WTC11 (cell line): ENCODE results near the gene ZNF335. TPM values are rescaled to one million over a fixed set of nuclear protein-coding genes. Genes with fewer than 3 reads are reported as not detected.

Experiments
- ATAC-seq: fragments of 200-7000 bp; cut with Tn5 transposase; 2 replicates; pipeline ENCODE4 v1.10.0; 2021; ENCODE audit warnings: mild to moderate bottlenecking, moderate library complexity
- CTCF ChIA-PET: fragments of 300-600 bp; sonication (Branson Sonifier 250); formaldehyde crosslinking; loops from one replicate; lab custom pipeline; 2021; ENCODE audit warnings: antibody characterized with exemption; lab: Charles Lee
- POLR2A ChIA-PET: fragments of 350-600 bp; sonication (Branson Sonifier 250); formaldehyde crosslinking; loops from one replicate; lab custom pipeline; 2021; ENCODE audit warnings: antibody characterized with exemption; lab: Charles Lee
- DNase-seq: peaks from one replicate; pipeline ENCODE4 v3.0.0; 2021; ENCODE audit warnings: low spot score
- H3K27ac Mint-ChIP-seq: 2 replicates; pipeline ENCODE4 v1.8.0; 2021; ENCODE audit warnings: mixed read lengths
- H3K27me3 Mint-ChIP-seq: 2 replicates; pipeline ENCODE4 v1.8.0; 2021; ENCODE audit warnings: low read depth, mild to moderate bottlenecking, moderate library complexity, mixed read lengths
- H3K36me3 Mint-ChIP-seq: 2 replicates; pipeline ENCODE4 v1.8.0; 2021; ENCODE audit warnings: mixed read lengths
- H3K4me1 Mint-ChIP-seq: 2 replicates; pipeline ENCODE4 v1.8.0; 2022; ENCODE audit warnings: mixed read lengths
- H3K4me3 Mint-ChIP-seq: 2 replicates; pipeline ENCODE4 v1.8.0; 2021; ENCODE audit warnings: mild to moderate bottlenecking, moderate library complexity, mixed read lengths
- H3K9me3 Mint-ChIP-seq: 2 replicates; pipeline ENCODE4 v1.8.0; 2021; ENCODE audit warnings: mixed read lengths
- CREB1 ChIP-seq: sonication (generic); formaldehyde crosslinking; IDR thresholded peaks from 2 replicates; pipeline ENCODE4 v1.8.0; 2023; ENCODE audit warnings: mild to moderate bottlenecking, missing genetic modification reagents
- FOXJ3 ChIP-seq: sonication (generic); formaldehyde crosslinking; IDR thresholded peaks from 2 replicates; pipeline ENCODE4 v1.9.0; 2021; ENCODE audit warnings: missing genetic modification reagents, mild to moderate bottlenecking, borderline replicate concordance
- FOXK1 ChIP-seq: sonication (generic); formaldehyde crosslinking; IDR thresholded peaks from 2 replicates; pipeline ENCODE4 v1.8.0; 2022; ENCODE audit warnings: mild to moderate bottlenecking, moderate library complexity, missing genetic modification reagents
- GRHL2 ChIP-seq: fragments of 250-450 bp; sonication (Bioruptor Pico); IDR thresholded peaks from 2 replicates; pipeline ENCODE4 v1.8.0; 2022; ENCODE audit warnings: mild to moderate bottlenecking, moderate library complexity; ENCODE audit not compliant: insufficient replicate concordance, severe bottlenecking
- GTF2I ChIP-seq: fragments of 250-450 bp; sonication (Bioruptor Pico); conservative IDR thresholded peaks from 2 replicates; pipeline ENCODE4 v1.4.0; 2021; ENCODE audit warnings: mild to moderate bottlenecking
- JAZF1 ChIP-seq: fragments of 250-450 bp; sonication (Bioruptor Pico); IDR thresholded peaks from 2 replicates; pipeline ENCODE4 v1.9.0; 2021; ENCODE audit warnings: moderate library complexity, mild to moderate bottlenecking, inconsistent platforms
- KAT7 ChIP-seq: sonication (generic); formaldehyde crosslinking; IDR thresholded peaks from 2 replicates; pipeline ENCODE4 v1.8.1; 2023; ENCODE audit warnings: missing genetic modification reagents, mild to moderate bottlenecking, borderline replicate concordance
- NFE2L1 ChIP-seq: sonication (generic); formaldehyde crosslinking; IDR thresholded peaks from 2 replicates; pipeline ENCODE4 v1.8.1; 2023; ENCODE audit warnings: missing genetic modification reagents
- NR2C2 ChIP-seq: sonication (generic); formaldehyde crosslinking; IDR thresholded peaks from 2 replicates; pipeline ENCODE4 v1.8.0; 2022; ENCODE audit warnings: mild to moderate bottlenecking, missing genetic modification reagents
- TP53 ChIP-seq: sonication (generic); formaldehyde crosslinking; IDR thresholded peaks from 2 replicates; pipeline ENCODE4 v1.8.1; 2023; ENCODE audit warnings: mild to moderate bottlenecking, missing genetic modification reagents
- ZNF121 ChIP-seq: sonication (generic); formaldehyde crosslinking; IDR thresholded peaks from 2 replicates; pipeline ENCODE4 v1.8.0; 2023; ENCODE audit warnings: missing genetic modification reagents
- ZNF263 ChIP-seq: sonication (generic); formaldehyde crosslinking; IDR thresholded peaks from 2 replicates; pipeline ENCODE4 v1.8.1; 2022; ENCODE audit warnings: low read depth, mild to moderate bottlenecking, moderate library complexity, missing genetic modification reagents
- total RNA-seq: library from RNA; stranded (reverse); gene quantifications from 3 replicates; pipeline ENCODE4 v1.2.3, GENCODE V29; 2021
- TF ChIP-seq, protein P1 (sequence below): fragments of 250-450 bp; sonication (Bioruptor Pico); conservative IDR thresholded peaks from 2 replicates; pipeline ENCODE4 v1.9.0; 2021; ENCODE audit warnings: mild to moderate bottlenecking
- TF ChIP-seq, protein P2 (sequence below): fragments of 250-450 bp; sonication (Bioruptor Pico); IDR thresholded peaks from 2 replicates; pipeline ENCODE4 v1.8.0; 2021; ENCODE audit warnings: mild to moderate bottlenecking
- TF ChIP-seq, protein P3 (sequence below): sonication (generic); formaldehyde crosslinking; IDR thresholded peaks from 2 replicates; pipeline ENCODE4 v1.8.1; 2023; ENCODE audit warnings: mild to moderate bottlenecking, missing genetic modification reagents, moderate library complexity
- TF ChIP-seq, protein P4 (sequence below): fragments of 250-450 bp; sonication (Bioruptor Pico); IDR thresholded peaks from 2 replicates; pipeline ENCODE4 v1.9.0; 2021; ENCODE audit warnings: mild to moderate bottlenecking

Gene ZNF335
- total RNA-seq, 1 experiment from 2014 or later, result 20.0 TPM

DNA sequence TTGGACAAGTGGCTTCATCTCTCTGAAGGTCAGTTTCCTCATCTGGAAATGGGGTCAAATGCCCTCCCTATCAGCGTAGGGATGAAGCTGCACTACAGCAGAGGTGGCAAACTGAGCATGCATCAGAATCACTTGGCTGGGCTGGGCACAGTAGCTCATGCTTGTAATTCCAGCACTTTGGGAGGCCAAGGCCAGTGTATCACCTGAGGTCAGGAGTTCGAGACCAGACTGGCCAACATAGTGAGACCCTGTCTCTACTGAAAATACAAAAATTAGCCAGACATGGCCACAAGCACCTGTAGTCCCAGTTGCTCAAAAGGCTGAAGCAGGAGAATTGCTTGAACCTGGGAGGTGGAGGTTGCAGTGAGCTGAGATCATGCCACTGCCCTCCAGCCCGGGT lies 30.0 kb upstream of the ZNF335 start:
- ATAC-seq, result no peak
- Mint-ChIP-seq H3K4me3 (no peak overlapping the region), H3K4me1 (peaks cover 76% of the 10 kb centered on the region), H3K36me3 (no peaks in the 10 kb centered on the region), H3K27me3 (no peaks in the 10 kb centered on the region; the same call in 1 of the 2 replicates), H3K27ac (peak overlapping the region; percentile 33; the same call in 1 of the 2 replicates), H3K9me3 (no peaks in the 10 kb centered on the region)
- ChIA-PET CTCF (interaction anchor here (2.8 to 11.0 kb wide), 3 partner anchors 10 to 21 kb away, joined by 12 to 114 read pairs (median 28); no protein-coding TSS in a partner anchor), POLR2A (no interaction called here)
- TF ChIP-seq ZNF121 (CRISPR knock-in tag), result peak; percentile 97
- TF ChIP-seq TP53, result no peak
- no peak for TF ChIP-seq NR2C2 (CRISPR knock-in tag)
- DNase-seq, result no peak

DNA sequence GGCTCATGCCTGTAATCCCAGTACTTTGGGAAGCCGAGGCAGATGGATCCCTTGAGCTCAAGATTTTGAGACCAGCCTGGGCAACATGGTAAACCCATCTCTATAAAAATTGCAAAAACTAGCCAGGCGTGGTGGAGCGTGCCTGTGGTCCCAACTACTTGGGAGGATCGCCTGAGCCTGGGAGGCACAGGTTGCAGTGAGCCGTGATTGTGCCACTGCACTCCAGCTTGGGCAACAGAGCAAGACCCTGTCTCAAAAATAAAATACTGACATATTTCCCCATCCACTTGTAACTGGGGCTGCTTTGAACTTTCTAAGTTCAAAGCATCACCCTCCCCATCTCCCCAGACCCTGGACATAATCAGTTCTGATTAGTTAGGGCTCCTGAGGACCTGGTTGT lies 29.5 kb upstream of the ZNF335 start:
- ChIA-PET CTCF (interaction anchor here (1.4 to 11.0 kb wide), 6 partner anchors 11 to 57 kb away, joined by 3 to 114 read pairs (median 10); no protein-coding TSS in a partner anchor), POLR2A (no interaction called here)
- peaks cover 78% of the 10 kb centered on the region for H3K4me1 Mint-ChIP-seq
- H3K27ac Mint-ChIP-seq, result no peak overlapping the region
- no peak for ATAC-seq
- TF ChIP-seq FOXK1 (CRISPR knock-in tag) (no peak), ZNF121 (CRISPR knock-in tag) (peak; percentile 64)
- no peaks in the 10 kb centered on the region for H3K9me3 Mint-ChIP-seq
- DNase-seq, result no peak
- no peaks in the 10 kb centered on the region; the same call in 1 of the 2 replicates for H3K27me3 Mint-ChIP-seq
- no peaks in the 10 kb centered on the region for H3K36me3 Mint-ChIP-seq
- H3K4me3 Mint-ChIP-seq, result no peak overlapping the region

DNA sequence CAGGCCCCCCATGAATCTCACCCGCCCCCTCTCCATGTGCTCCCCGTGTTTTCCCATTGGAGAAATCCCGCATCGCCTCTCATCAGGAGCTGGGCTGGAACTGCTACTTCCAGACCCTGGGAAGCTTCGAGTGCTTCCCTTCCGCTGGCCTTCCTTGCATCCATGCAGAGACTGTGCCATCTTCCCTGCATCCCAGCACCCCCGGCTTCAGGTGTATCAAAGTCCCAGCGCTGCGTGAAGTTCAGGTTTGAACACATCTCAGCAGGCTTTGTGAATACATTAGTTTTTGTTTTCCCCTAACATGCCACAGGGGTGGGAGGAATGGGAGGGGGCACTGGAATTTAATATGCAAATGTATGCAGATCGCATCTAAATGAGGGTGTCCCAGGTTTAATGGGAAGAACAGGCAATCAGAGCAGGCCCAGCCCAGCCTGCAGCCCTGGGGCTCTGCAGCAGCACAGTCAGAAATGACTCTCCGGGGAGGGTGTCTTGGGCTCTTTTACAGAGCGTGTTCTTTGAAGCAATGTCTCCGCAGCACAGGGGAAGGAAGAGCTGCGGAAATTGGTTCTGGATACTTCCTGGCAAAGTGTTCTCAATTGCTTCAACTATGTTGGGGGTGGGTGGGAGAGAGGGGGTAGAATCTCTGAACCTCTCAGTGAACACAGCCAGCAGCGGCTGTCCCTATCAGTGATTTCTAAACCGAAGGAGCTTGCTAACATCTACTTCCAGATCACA lies 28.4 kb upstream of the ZNF335 start:
- Mint-ChIP-seq H3K4me3 (no peak overlapping the region), H3K36me3 (no peaks in the 10 kb centered on the region)
- POLR2A ChIA-PET, result no interaction called here

More for the DNA sequence above, 28.4 kb upstream of the ZNF335 start:
- Mint-ChIP-seq H3K9me3 (no peaks in the 10 kb centered on the region), H3K27ac (peak overlapping the region; percentile 99), H3K27me3 (no peaks in the 10 kb centered on the region; the same call in 1 of the 2 replicates), H3K4me1 (peaks cover 73% of the 10 kb centered on the region)
- peak; percentile 34 for DNase-seq
- ATAC-seq, result peak; percentile 63
- TF ChIP-seq, protein P1, sequence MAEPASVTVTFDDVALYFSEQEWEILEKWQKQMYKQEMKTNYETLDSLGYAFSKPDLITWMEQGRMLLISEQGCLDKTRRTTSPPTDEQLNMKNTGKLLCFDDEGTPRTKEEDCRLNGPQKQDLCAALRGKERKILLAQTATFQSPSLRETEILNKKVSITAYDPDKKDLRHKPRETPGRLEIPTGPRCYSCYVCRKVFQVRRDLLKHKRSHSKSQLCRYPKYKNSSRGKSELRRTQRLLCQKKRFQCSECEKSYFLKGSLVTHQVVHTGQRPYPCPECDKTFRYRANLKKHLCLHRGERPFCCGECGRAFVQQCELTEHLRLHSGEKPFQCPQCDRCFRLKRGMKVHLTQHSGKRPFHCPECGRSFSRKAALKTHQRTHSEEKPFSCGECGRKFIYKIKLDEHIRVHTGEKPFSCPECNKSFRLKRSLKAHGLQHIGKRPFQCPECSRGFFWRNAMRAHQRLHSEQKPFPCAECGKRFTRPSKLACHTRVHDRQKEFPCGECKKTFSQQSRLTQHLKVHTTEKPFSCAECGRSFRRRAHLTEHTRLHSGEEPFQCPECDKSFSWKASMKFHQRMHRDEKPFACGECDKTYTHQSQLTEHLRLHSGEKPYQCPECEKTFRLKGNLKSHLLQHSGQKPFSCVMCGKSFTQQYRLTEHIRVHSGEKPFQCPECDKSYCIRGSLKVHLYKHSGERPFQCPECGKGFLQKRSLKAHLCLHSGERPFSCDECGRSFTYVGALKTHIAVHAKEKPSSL (CRISPR knock-in tag), result no peak
- no peak for TF ChIP-seq ZNF121 (CRISPR knock-in tag)
- TF ChIP-seq, protein P2, sequence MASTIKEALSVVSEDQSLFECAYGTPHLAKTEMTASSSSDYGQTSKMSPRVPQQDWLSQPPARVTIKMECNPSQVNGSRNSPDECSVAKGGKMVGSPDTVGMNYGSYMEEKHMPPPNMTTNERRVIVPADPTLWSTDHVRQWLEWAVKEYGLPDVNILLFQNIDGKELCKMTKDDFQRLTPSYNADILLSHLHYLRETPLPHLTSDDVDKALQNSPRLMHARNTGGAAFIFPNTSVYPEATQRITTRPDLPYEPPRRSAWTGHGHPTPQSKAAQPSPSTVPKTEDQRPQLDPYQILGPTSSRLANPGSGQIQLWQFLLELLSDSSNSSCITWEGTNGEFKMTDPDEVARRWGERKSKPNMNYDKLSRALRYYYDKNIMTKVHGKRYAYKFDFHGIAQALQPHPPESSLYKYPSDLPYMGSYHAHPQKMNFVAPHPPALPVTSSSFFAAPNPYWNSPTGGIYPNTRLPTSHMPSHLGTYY (CRISPR knock-in tag), result no peak
- TF ChIP-seq CREB1, result no peak
- TF ChIP-seq FOXJ3 (CRISPR knock-in tag), result no peak
- TF ChIP-seq, protein P3, sequence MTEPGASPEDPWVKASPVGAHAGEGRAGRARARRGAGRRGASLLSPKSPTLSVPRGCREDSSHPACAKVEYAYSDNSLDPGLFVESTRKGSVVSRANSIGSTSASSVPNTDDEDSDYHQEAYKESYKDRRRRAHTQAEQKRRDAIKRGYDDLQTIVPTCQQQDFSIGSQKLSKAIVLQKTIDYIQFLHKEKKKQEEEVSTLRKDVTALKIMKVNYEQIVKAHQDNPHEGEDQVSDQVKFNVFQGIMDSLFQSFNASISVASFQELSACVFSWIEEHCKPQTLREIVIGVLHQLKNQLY (CRISPR knock-in tag), result no peak
- TF ChIP-seq GRHL2 (CRISPR knock-in tag), result no peak
- no peak for TF ChIP-seq GTF2I (CRISPR knock-in tag)
- no peak for TF ChIP-seq JAZF1 (CRISPR knock-in tag)
- TF ChIP-seq KAT7 (CRISPR knock-in tag), result no peak
- TF ChIP-seq ZNF263 (CRISPR knock-in tag), result no peak
- TF ChIP-seq, protein P4, sequence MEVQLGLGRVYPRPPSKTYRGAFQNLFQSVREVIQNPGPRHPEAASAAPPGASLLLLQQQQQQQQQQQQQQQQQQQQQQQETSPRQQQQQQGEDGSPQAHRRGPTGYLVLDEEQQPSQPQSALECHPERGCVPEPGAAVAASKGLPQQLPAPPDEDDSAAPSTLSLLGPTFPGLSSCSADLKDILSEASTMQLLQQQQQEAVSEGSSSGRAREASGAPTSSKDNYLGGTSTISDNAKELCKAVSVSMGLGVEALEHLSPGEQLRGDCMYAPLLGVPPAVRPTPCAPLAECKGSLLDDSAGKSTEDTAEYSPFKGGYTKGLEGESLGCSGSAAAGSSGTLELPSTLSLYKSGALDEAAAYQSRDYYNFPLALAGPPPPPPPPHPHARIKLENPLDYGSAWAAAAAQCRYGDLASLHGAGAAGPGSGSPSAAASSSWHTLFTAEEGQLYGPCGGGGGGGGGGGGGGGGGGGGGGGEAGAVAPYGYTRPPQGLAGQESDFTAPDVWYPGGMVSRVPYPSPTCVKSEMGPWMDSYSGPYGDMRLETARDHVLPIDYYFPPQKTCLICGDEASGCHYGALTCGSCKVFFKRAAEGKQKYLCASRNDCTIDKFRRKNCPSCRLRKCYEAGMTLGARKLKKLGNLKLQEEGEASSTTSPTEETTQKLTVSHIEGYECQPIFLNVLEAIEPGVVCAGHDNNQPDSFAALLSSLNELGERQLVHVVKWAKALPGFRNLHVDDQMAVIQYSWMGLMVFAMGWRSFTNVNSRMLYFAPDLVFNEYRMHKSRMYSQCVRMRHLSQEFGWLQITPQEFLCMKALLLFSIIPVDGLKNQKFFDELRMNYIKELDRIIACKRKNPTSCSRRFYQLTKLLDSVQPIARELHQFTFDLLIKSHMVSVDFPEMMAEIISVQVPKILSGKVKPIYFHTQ (CRISPR knock-in tag), result no peak
- no peak for TF ChIP-seq NFE2L1
- CTCF ChIA-PET, result interaction anchor here (1.0 to 11.0 kb wide), 8 partner anchors 9 to 58 kb away, joined by 3 to 114 read pairs (median 7); partner anchors contain the start of gene MMP9
